GM19438 (cell line): ENCODE results near the gene GNB5.

Experiments used
- ATAC-seq: cut with Tn5 transposase; IDR thresholded peaks from one replicate; pipeline ENCODE4 v1.9.1; 2021; ENCODE audit warnings: low read depth; ENCODE audit not compliant: unreplicated experiment

GNB5 gene

DNA sequence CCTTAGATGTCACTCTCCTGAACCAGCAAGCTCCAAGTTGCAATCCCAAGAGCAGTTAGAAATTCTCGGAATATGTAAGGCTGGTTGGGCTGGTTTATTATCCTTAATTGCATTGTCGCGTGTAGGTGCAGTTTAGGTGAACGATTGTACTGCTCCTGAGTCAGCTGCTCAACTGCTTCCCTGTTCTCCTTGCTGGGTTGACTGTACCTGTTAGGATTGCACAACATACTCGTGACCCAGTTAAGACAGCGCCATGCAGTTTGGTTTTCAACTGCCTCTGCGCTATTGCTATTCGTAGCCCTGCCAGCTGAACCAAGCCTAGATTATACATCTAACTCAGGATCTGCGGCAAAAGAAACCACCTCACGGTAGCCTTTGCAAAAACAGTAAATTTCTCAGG, 119.6 kb downstream of the GNB5 start:
- no peak for ATAC-seq

DNA sequence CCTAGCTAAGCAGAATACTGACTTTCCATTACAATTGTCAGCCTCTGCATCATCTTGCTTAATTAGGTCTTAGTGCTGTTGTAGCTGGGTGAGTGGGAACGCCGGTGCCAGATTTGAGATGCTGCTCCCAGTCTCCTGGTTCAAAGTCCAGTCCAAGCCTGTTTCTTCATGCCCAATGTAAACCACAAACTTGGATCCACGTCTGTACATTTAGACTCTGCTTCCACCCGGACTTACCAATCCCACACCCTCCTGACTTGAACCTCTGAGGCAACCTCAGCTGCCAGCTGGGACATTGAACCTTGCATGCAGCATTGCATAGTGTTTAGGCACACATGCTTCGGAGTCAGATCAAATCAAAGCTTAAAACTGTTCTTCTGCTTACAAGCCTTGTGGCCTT, 121.6 kb downstream of the GNB5 start:
- ATAC-seq: no peak

DNA sequence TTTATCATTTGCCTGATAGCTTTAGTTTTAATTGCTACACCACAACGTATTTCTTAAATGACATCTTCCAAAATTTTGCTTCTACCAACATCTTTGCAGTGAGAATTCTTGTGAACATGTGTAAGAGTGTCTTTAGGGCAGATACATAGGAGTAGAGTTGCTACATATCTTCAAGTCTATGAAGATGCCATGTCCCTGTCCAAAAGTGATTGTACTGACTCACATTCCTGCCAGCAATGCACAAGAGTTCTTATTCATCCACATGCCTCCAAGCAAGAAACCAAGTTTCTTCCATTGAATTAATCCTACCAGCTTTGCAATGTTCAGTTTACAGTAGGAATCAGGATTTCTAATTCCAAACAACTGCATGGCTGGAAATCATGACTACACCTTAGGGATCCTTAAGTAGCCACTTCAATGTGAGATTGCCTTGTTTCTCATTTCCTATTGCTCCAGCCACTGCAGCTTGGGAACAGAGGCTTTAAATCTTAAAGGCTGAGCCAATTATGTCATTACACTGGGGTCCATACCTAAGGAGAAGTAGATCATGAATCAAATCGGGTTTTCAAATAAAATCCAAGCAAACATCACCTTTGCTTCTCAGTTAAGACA, 123.1 kb downstream of the GNB5 start:
- no peak for ATAC-seq

DNA sequence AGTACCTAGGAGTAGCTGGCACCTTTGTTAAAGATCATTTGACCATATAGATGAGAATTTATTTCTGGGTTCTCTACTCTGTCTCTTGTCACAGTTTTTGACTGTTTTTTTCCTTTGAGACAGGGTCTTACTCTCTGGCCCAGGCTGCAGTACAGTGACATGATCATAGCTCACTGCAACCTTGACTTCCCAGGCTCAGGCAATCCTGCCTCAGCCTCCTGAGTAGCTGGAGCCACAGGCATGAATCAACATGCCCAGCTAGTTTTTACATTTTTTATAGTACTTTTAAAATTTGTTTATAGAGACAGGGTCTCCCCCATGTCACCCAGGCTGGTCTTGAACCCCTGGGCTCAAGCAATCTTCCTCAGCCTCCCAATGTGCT, 123.7 kb downstream of the GNB5 start:
- ATAC-seq: no peak

DNA sequence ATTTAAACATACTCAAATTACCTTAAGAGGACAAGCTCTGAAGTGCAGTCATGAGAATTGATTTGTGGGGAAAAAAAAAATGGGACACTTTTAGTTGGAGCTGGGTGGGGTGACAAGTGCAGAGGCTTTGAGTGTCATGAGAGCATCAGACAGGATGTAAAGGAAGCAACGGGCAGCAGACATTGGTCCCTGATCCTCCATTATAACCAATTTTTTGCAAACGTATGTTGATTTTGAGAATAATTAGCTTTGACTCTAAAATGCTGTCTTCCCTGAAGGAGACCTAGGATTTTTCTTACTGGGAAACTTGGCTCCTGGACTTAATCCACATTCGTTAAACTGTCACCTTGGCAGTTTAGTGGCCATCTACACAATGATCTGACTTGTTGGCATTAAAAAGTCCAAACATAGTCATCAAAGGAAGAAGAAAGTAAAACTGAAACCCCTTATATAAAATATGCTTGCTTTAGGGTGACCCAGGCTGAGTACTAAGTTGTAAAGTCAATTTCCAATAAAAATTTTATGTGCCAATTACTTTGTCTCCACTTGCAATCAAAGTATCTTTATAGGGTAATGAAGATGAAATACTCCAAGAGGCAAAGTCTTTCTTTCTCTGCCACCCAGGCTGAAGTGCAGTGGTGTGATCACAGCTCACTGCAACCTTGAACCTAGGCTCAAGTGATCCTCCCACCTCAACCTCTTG, 124.2 kb downstream of the GNB5 start:
- ATAC-seq: no peak
